ENCODE data around the gene CDC5L.

The CDC5L gene

DNA sequence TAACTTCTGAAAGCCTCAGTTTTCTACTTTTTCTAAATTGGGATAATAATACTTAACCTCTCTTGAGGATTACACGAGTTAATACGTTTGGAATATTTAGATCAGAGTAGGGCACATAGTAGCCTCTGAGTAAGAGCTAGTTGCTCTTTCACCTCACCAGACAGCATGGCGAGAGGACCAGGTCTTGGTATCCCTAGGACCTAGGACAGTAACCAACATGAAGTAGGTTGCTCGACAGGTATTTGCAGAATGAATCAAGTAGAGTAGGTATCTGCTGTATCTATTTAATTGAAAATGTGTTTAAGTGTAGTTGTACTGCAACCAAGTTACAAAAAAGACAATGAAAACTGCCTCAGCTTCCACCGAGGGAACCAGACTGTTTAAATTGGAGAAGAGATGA is 1.4 kb downstream of the CDC5L start:
- H3K4me3 ChIP-seq (ENCODE audit: low read depth, low read length), result peak overlapping the region; percentile 75
- TF ChIP-seq, protein P1, sequence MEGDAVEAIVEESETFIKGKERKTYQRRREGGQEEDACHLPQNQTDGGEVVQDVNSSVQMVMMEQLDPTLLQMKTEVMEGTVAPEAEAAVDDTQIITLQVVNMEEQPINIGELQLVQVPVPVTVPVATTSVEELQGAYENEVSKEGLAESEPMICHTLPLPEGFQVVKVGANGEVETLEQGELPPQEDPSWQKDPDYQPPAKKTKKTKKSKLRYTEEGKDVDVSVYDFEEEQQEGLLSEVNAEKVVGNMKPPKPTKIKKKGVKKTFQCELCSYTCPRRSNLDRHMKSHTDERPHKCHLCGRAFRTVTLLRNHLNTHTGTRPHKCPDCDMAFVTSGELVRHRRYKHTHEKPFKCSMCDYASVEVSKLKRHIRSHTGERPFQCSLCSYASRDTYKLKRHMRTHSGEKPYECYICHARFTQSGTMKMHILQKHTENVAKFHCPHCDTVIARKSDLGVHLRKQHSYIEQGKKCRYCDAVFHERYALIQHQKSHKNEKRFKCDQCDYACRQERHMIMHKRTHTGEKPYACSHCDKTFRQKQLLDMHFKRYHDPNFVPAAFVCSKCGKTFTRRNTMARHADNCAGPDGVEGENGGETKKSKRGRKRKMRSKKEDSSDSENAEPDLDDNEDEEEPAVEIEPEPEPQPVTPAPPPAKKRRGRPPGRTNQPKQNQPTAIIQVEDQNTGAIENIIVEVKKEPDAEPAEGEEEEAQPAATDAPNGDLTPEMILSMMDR (IDR thresholded peaks at IDR 0.05; ENCODE audit: insufficient read depth, low read depth, low read length, missing control alignments), result no peak
- no peak for DNase-seq (ENCODE audit: low read depth)

DNA sequence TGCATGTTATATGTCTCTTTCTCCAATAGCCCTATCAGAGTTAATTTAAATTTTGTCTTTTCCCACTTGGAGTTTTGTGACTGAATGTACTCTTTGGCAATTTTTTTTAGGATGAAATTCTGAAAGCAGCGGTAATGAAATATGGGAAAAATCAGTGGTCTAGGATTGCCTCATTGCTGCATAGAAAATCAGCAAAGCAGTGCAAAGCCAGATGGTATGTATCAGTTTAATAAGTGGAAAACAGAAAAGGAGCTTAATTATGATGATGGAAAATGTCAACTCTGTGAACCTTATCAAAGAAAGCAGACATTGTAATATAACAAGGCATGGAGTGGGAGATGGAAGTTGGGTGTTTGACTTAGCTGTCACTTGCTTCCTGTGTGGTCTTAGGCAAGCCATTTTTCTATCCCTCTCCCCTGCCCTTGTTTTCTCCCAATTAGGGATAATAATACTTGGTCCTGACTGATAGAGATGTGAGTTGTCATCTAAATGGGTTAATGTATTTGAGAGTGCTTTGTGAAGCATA is 2.7 kb downstream of the CDC5L start:
- DNase-seq (ENCODE audit: low read depth), result no peak
- H3K4me3 ChIP-seq (ENCODE audit: low read depth, low read length), result no peak overlapping the region
- TF ChIP-seq, protein P1 (IDR thresholded peaks at IDR 0.05; ENCODE audit: insufficient read depth, low read depth, low read length, missing control alignments), result no peak

DNA sequence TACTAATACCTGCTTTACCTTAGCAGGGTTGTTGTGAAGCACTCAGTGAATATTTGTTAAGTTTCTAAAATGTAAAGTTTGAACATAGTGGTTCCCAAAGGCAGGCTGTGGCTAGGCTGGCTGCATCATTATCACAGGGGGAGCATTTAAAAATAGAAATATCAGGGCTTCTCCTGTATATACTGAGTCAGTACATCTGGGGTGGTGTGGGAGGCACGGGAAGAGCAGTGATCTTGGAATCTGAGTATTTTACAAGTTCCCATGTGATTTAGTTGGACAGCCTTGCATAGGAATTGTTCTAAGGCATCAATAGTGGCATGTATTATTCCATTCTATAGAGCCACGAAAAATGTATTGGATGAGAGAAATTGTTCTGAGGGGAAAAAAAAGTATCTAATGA is 8.0 kb downstream of the CDC5L start:
- DNase-seq (ENCODE audit: low read depth), result no peak
- TF ChIP-seq, protein P1 (IDR thresholded peaks at IDR 0.05; ENCODE audit: insufficient read depth, low read depth, low read length, missing control alignments), result no peak
- H3K4me3 ChIP-seq (ENCODE audit: low read depth, low read length), result no peak overlapping the region

DNA sequence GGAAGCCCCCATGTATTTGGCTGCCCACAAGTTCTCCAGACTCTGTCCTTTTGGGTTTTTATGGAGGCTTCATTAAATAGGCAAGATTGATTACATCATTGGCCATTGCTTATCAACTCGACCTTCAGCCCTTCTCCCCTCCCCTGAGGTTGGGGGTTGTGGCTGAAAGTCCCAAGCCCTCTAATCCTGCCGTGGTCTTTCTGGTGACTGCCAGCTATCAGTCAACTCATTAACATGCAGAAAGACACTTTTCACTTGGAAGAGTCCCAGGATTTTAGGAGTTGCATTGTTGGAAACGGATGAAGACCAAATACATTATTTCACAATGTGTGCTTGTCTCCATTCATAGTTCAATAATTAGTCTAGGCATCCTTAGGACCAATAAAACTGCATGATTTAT is 9.5 kb downstream of the CDC5L start:
- TF ChIP-seq, protein P1 (IDR thresholded peaks at IDR 0.05; ENCODE audit: insufficient read depth, low read depth, low read length, missing control alignments), result no peak
- no peak overlapping the region for H3K4me3 ChIP-seq (ENCODE audit: low read depth, low read length)
- no peak for DNase-seq (ENCODE audit: low read depth)

DNA sequence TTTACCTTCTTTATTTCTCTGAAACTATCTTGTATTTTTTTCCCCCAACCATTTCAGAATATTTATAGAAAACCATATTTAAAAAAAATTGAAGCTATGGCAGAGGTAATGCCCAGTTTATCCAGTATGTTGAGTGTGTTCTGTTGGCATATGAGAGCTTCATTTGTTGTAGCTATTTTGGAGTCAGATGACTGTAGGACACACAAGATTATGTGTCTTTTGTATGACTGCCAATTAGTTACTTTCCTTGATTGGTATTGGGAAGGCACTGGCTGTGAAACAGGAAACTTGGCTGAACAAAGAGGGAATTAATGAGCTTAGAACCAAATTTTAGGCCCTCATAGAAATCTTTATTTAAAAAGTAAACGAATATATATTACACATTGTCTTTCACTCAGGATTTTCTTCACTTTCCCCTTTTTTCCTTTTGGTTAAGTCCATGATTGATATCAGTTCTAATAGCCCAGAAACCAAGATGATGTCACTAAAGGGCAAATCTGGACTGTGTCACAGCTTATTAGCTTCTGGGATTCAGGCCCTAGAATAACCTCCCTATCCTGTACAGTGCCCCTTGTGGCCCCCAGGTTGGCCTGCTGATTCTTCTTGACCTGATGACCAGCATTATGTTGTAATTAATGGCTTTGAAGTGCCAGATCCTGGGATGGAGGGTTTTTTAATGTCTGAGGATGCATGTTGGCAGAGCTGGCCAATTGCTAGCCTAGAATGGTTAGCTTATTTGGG is 10.1 kb downstream of the CDC5L start:
- H3K4me3 ChIP-seq (ENCODE audit: low read depth, low read length), result no peak overlapping the region
- TF ChIP-seq, protein P1 (IDR thresholded peaks at IDR 0.05; ENCODE audit: insufficient read depth, low read depth, low read length, missing control alignments), result peak; percentile 11
- no peak for DNase-seq (ENCODE audit: low read depth)

DNA sequence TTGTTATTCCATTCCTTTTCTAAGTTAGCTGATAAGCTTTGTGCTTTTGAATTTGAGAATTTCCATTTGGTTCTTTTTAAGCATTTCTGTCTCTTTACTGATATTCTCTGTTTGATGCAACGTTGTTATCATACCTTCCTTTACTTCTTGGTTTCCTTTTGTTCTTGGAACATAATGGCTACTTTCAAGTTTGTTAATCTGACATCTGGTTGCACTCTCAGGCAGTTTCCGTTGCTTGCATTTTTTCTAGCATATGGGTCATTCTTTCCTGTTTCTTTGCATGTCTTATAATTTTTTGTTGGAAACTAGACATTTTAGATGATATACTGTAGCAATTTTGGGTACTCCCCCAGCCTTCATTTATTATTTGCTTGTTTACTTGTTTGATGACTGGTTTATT is 12.5 kb downstream of the CDC5L start:
- DNase-seq (ENCODE audit: low read depth), result no peak
- no peak overlapping the region for H3K4me3 ChIP-seq (ENCODE audit: low read depth, low read length)
- TF ChIP-seq, protein P1 (IDR thresholded peaks at IDR 0.05; ENCODE audit: insufficient read depth, low read depth, low read length, missing control alignments), result no peak

DNA sequence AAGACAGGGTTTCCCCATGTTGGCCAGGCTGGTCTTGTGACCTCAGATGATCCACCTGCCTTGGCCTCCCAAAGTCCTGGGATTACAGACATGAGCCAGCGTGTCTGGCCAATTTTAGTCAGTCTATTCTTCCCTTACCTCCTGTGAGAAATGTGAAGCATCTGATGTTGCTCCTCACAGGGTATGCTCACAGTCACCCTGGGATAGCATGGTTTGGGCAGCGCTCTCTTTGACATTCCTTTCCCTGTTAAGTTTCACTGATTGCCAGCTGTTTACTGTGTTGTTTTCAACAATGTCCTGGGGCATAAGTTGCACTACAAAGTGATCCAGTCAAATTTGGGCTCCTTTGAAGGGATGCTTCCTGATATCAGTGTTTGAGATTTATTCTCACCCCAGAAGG is 13.1 kb downstream of the CDC5L start:
- H3K4me3 ChIP-seq (ENCODE audit: low read depth, low read length), result no peak overlapping the region

More for the DNA sequence above, 13.1 kb downstream of the CDC5L start:
- DNase-seq (ENCODE audit: low read depth), result no peak
- TF ChIP-seq, protein P1 (IDR thresholded peaks at IDR 0.05; ENCODE audit: insufficient read depth, low read depth, low read length, missing control alignments), result no peak
